ENCODE measurements around the gene CCDC192.

DNA sequence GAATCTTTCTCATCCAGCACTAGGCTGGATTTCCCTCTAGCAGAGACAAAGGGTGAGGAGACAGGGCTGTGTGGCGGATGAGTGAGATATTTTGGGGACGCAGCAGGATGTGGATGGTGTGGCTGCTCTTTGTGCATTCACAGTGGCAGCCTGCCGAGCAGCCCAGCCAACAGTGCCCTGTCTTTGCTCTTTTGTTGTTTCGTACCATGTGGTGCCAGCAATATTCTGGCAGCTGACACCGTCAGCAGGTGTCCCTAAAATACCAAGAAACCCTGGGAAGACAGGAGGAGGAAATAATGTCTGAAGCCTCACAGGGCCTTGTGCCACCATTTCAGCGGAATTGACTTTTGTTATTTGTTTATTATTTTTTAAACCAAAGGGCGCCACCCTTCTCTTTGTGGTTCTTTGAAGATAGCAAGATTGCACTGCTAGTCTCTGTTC lies 141.4 kb downstream of the CCDC192 start:
- TF ChIP-seq, protein P1, sequence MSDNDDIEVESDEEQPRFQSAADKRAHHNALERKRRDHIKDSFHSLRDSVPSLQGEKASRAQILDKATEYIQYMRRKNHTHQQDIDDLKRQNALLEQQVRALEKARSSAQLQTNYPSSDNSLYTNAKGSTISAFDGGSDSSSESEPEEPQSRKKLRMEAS (IDR thresholded peaks at IDR 0.05; ENCODE audit: low read depth, low read length), result no peak
- TF ChIP-seq RB1 (IDR thresholded peaks at IDR 0.05; ENCODE audit: borderline replicate concordance), result no peak
- no peak for TF ChIP-seq CTCF (IDR thresholded peaks at IDR 0.05 in 2 of 3, conservative IDR thresholded peaks at IDR 0.05 in 1 of 3; ENCODE audit: control insufficient read depth in 2 of 3, extremely low read depth in 1 of 3, insufficient read depth in 1 of 3, low read depth in 3 of 3, low read length in 3 of 3)
- no peak for TF ChIP-seq SIX5 (IDR thresholded peaks at IDR 0.05; ENCODE audit: low read depth, low read length, severe bottlenecking)
- TF ChIP-seq REST (IDR thresholded peaks at IDR 0.05; ENCODE audit: low read depth, low read length), result no peak
- TF ChIP-seq, protein P2, sequence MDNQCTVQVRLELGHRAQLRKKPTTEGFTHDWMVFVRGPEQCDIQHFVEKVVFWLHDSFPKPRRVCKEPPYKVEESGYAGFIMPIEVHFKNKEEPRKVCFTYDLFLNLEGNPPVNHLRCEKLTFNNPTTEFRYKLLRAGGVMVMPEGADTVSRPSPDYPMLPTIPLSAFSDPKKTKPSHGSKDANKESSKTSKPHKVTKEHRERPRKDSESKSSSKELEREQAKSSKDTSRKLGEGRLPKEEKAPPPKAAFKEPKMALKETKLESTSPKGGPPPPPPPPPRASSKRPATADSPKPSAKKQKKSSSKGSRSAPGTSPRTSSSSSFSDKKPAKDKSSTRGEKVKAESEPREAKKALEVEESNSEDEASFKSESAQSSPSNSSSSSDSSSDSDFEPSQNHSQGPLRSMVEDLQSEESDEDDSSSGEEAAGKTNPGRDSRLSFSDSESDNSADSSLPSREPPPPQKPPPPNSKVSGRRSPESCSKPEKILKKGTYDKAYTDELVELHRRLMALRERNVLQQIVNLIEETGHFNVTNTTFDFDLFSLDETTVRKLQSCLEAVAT (IDR thresholded peaks at IDR 0.05), result no peak
- no peak for TF ChIP-seq YY1 (IDR thresholded peaks at IDR 0.05; ENCODE audit: low read depth, low read length)
- no peak for TF ChIP-seq EZH2 (IDR thresholded peaks at IDR 0.05; ENCODE audit: borderline replicate concordance, control insufficient read depth, low read depth, low read length)
- no peak for TF ChIP-seq PKNOX1 (IDR thresholded peaks at IDR 0.05)

Measured in GM12878 (cell line).